GM12873 (cell line): Measurements from ENCODE around the gene STX5.
A peak's percentile ranks its signal among the peaks of the same experiment; 100 is the strongest.

Experiments
- CTCF ChIP-seq: IDR thresholded peaks from 2 replicates; pipeline ENCODE4 v1.5.1; 2012; ENCODE audit warnings: low read depth, mild to moderate bottlenecking, moderate library complexity, low read length, control low read depth; ENCODE audit not compliant: insufficient read depth; ENCODE audit errors: missing control alignments

The STX5 gene

GRCh38 chr11:62831520-62832335 is at the start of gene STX5:
STX5 (minus strand) TSS chr11:62832051; CDS start chr11:62831243, 808 bp downstream.
- TF ChIP-seq CTCF: no peak

- TF ChIP-seq CTCF: peak; percentile 81
Observed at GRCh38 chr11:62880803-62881578, 49.1 kb upstream of the STX5 start, which contains the start of gene SLC3A2. SLC3A2 (plus strand) TSS chr11:62880896; CDS start chr11:62881024, 128 bp downstream.

- TF ChIP-seq CTCF: no peak
Observed at GRCh38 chr11:62880231-62880802, 48.5 kb upstream of the STX5 start.

GRCh38 chr11:62879235-62879978 is 47.6 kb upstream of the STX5 start:
- TF ChIP-seq CTCF: no peak

GRCh38 chr11:62876712-62877111 is 44.9 kb upstream of the STX5 start:
- TF ChIP-seq CTCF: no peak

- no peak for TF ChIP-seq CTCF
Observed at GRCh38 chr11:62875698-62876478, 44.0 kb upstream of the STX5 start.
